Epithelial cell of proximal tubule (primary cell): Measurements from ENCODE around the gene BCKDK. TPM values are rescaled to one million over a fixed set of nuclear protein-coding genes. Genes with fewer than 3 reads are reported as not detected.

Experiments used
- DNase-seq: peaks from one replicate; pipeline ENCODE4 v3.0.0-alpha.2; 2011; ENCODE audit warnings: low read depth
- H3K4me3 ChIP-seq: 2 replicates; pipeline ENCODE4 v1.5.1; 2011; ENCODE audit warnings: low read depth, mild to moderate bottlenecking, low read length
- CTCF ChIP-seq: conservative IDR thresholded peaks from 2 replicates; pipeline ENCODE4 v1.5.1; 2012; ENCODE audit warnings: low read depth, mild to moderate bottlenecking, low read length
- total RNA-seq: library from RNA; depleted of rRNA; stranded (reverse); fragments of >200 nt; gene quantifications from 2 replicates; pipeline ENCODE4 v1.2.3, GENCODE V29; 2015

Gene BCKDK
- total RNA-seq, 1 donor from 2014 or later: 78.2 TPM

- TF ChIP-seq CTCF: no peak
Observed at GRCh38 chr16:31084584-31085302, 23.4 kb upstream of the BCKDK start.

GRCh38 chr16:31085411-31085810 is 22.8 kb upstream of the BCKDK start:
- H3K4me3 ChIP-seq: no peak overlapping the region
- no peak for DNase-seq
- TF ChIP-seq CTCF: no peak

More at GRCh38 chr16:31084584-31085302, 23.4 kb upstream of the BCKDK start:
- H3K4me3 ChIP-seq: no peak overlapping the region
- no peak for DNase-seq

GRCh38 chr16:31085873-31086628 is 22.1 kb upstream of the BCKDK start:
- TF ChIP-seq CTCF: no peak
- no peak for DNase-seq
- H3K4me3 ChIP-seq: no peak overlapping the region

GRCh38 chr16:31086629-31086906 is 21.6 kb upstream of the BCKDK start:
- no peak overlapping the region for H3K4me3 ChIP-seq
- no peak for DNase-seq
- TF ChIP-seq CTCF: no peak

- no peak for TF ChIP-seq CTCF
- DNase-seq: no peak
- H3K4me3 ChIP-seq: no peak overlapping the region
Observed at GRCh38 chr16:31087481-31087880, 20.7 kb upstream of the BCKDK start.

- DNase-seq: no peak
- no peak for TF ChIP-seq CTCF
- no peak overlapping the region for H3K4me3 ChIP-seq
Observed at GRCh38 chr16:31087971-31088370, 20.2 kb upstream of the BCKDK start.
